Fibroblast of lung (primary cell): ENCODE results near the gene MAPK9. TPM values are rescaled to one million over a fixed set of nuclear protein-coding genes. Genes with fewer than 3 reads are reported as not detected.

Source experiments
- DNase-seq, 2 donors: peaks; one replicate each; pipeline versions ENCODE4 v3.0.0 to v3.0.0-alpha.2; 2010; ENCODE audit warnings: low read depth in 2 of 2
- H2AFZ ChIP-seq: 2 replicates; pipeline ENCODE4 v1.5.1; 2012; ENCODE audit warnings: low read length, control low read depth, inconsistent platforms
- H3K27ac ChIP-seq: 2 replicates; pipeline ENCODE4 v1.5.1; 2011; ENCODE audit warnings: low read length, control low read depth; ENCODE audit not compliant: insufficient read depth
- H3K27me3 ChIP-seq: 2 replicates; pipeline ENCODE4 v1.5.1; 2011; ENCODE audit warnings: mild to moderate bottlenecking, low read length; ENCODE audit not compliant: control insufficient read depth, insufficient read depth
- H3K36me3 ChIP-seq: 2 replicates; pipeline ENCODE4 v1.5.1; 2011; ENCODE audit warnings: low read length; ENCODE audit not compliant: control insufficient read depth, insufficient read depth
- H3K4me1 ChIP-seq: 2 replicates; pipeline ENCODE4 v1.5.1; 2011; ENCODE audit warnings: low read length; ENCODE audit not compliant: control insufficient read depth, insufficient read depth; ENCODE audit errors: extremely low read depth
- H3K4me2 ChIP-seq: 2 replicates; pipeline ENCODE4 v1.5.1; 2011; ENCODE audit warnings: low read length, control low read depth; ENCODE audit not compliant: insufficient read depth; ENCODE audit errors: extremely low read depth
- H3K4me3 ChIP-seq, 4 experiments: fragments of 200-600 bp in 1 of 4; sonication (generic) in 1 of 4; replicated peaks in 1 of 4; 2 replicates each; pipeline ENCODE4 v1.5.1; 2011 to 2016; ENCODE audit warnings: low read length in 4 of 4, low read depth in 3 of 4, mild to moderate bottlenecking in 3 of 4, control low read depth in 2 of 4, inconsistent platforms in 1 of 4, mixed read lengths in 1 of 4; ENCODE audit not compliant: insufficient read depth in 1 of 4; ENCODE audit errors: control extremely low read depth in 1 of 4
- H3K79me2 ChIP-seq: 2 replicates; pipeline ENCODE4 v1.5.1; 2012; ENCODE audit warnings: mild to moderate bottlenecking, low read length, inconsistent platforms; ENCODE audit not compliant: control insufficient read depth, insufficient read depth
- H3K9ac ChIP-seq: 2 replicates; pipeline ENCODE4 v1.5.1; 2011; ENCODE audit warnings: mild to moderate bottlenecking, low read length, control low read depth; ENCODE audit not compliant: insufficient read depth
- H3K9me3 ChIP-seq: 2 replicates; pipeline ENCODE4 v1.5.1; 2012; ENCODE audit warnings: low read depth, low read length; ENCODE audit not compliant: control insufficient read depth, insufficient read depth
- H4K20me1 ChIP-seq: 2 replicates; pipeline ENCODE4 v1.5.1; 2011; ENCODE audit warnings: low read length; ENCODE audit not compliant: control insufficient read depth, insufficient read depth; ENCODE audit errors: extremely low read depth
- CTCF ChIP-seq, 2 donors: IDR thresholded peaks in 1 of 2; conservative IDR thresholded peaks in 1 of 2; 1 replicate in 1 of 2; 2 replicates in 1 of 2; pipeline ENCODE4 v1.5.1; 2011 to 2012; ENCODE audit warnings: low read length in 2 of 2, control low read depth in 1 of 2, inconsistent platforms in 1 of 2, low read depth in 1 of 2, mild to moderate bottlenecking in 1 of 2
- EZH2 ChIP-seq: IDR thresholded peaks from 2 replicates; pipeline ENCODE4 v1.5.1; 2012; ENCODE audit warnings: low read length, control low read depth, mild to moderate bottlenecking; ENCODE audit errors: missing control alignments
- polyA plus RNA-seq, 2 donors: library from polyadenylated mRNA; depleted of rRNA in 1 of 2; stranded (reverse) in 1 of 2; unstranded in 1 of 2; fragments of >200 nt; gene quantifications; 2 replicates each; pipeline ENCODE4 v1.2.1, GENCODE V29; 2011 to 2012; ENCODE audit warnings: missing spikeins in 1 of 2
- total RNA-seq: library from RNA; depleted of rRNA; stranded (reverse); fragments of >200 nt; gene quantifications from 2 replicates; pipeline ENCODE4 v1.2.1, GENCODE V29; 2014

Gene MAPK9
- total and polyA plus RNA-seq, 2 donors (not counting 1 experiment from before 2014, with no cell fraction given), result 27.6 to 36.8 TPM

- TF ChIP-seq CTCF (conservative IDR thresholded peaks at IDR 0.05 in 1 of 2, IDR thresholded peaks at IDR 0.05 in 1 of 2; ENCODE audit: low read depth in 1 of 2, low read length in 2 of 2) (no peak), EZH2 (no peak)
- DNase-seq, result no peak
- Histone ChIP-seq H3K27ac (no peak overlapping the region), H3K4me1 (no peaks in the 10 kb centered on the region), H2AFZ (no peak overlapping the region), H3K27me3 (no peaks in the 10 kb centered on the region), H3K4me2 (no peak overlapping the region), H4K20me1 (no peaks in the 10 kb centered on the region), H3K9ac (no peak overlapping the region), H3K4me3 (no peak overlapping the region), H3K36me3 (peaks cover 2% of the 10 kb centered on the region), H3K79me2 (peaks cover 12% of the 10 kb centered on the region), H3K9me3 (no peaks in the 10 kb centered on the region)
These were observed 4.5 kb downstream of the MAPK9 start for GRCh38 chr5:180287404-180287803.

GRCh38 chr5:180284149-180284548 lies 7.7 kb downstream of the MAPK9 start:
- Histone ChIP-seq H3K9ac (no peak overlapping the region), H3K4me2 (no peak overlapping the region), H3K36me3 (peaks cover 2% of the 10 kb centered on the region), H3K79me2 (no peaks in the 10 kb centered on the region), H3K27ac (no peak overlapping the region), H3K4me1 (no peaks in the 10 kb centered on the region), H3K4me3 (no peak overlapping the region), H4K20me1 (no peaks in the 10 kb centered on the region), H3K27me3 (no peaks in the 10 kb centered on the region), H3K9me3 (no peaks in the 10 kb centered on the region), H2AFZ (no peak overlapping the region)
- DNase-seq, result no peak
- TF ChIP-seq EZH2 (no peak), CTCF (conservative IDR thresholded peaks at IDR 0.05 in 1 of 2, IDR thresholded peaks at IDR 0.05 in 1 of 2; ENCODE audit: low read depth in 1 of 2, low read length in 2 of 2) (no peak)

GRCh38 chr5:180283026-180283615 lies 8.8 kb downstream of the MAPK9 start:
- H3K79me2 ChIP-seq, result no peaks in the 10 kb centered on the region
- H3K36me3 ChIP-seq, result peaks cover 2% of the 10 kb centered on the region
- no peak for TF ChIP-seq EZH2
- no peak for TF ChIP-seq CTCF (conservative IDR thresholded peaks at IDR 0.05 in 1 of 2, IDR thresholded peaks at IDR 0.05 in 1 of 2; ENCODE audit: low read depth in 1 of 2, low read length in 2 of 2)
- H4K20me1 ChIP-seq, result no peaks in the 10 kb centered on the region
- H2AFZ ChIP-seq, result no peak overlapping the region
- H3K9ac ChIP-seq, result no peak overlapping the region
- peak; percentile 31 to 68 for DNase-seq
- no peak overlapping the region for H3K4me2 ChIP-seq
- no peaks in the 10 kb centered on the region for H3K4me1 ChIP-seq
- H3K9me3 ChIP-seq, result no peaks in the 10 kb centered on the region
- H3K27ac ChIP-seq, result no peak overlapping the region
- no peaks in the 10 kb centered on the region for H3K27me3 ChIP-seq
- no peak overlapping the region for H3K4me3 ChIP-seq
